ENCODE results near the gene ALK.

ALK gene

GRCh38 chr2:29463181-29463900 lies 458.0 kb downstream of the ALK start:
- TF ChIP-seq SIN3A (IDR thresholded peaks at IDR 0.05; ENCODE audit: borderline replicate concordance, insufficient read depth, low read length) (no peak), POLR2AphosphoS5 (IDR thresholded peaks at IDR 0.05; ENCODE audit: low read depth, low read length) (no peak), REST (IDR thresholded peaks at IDR 0.05; ENCODE audit: insufficient read depth in 1 of 2, low read depth in 2 of 2, low read length in 2 of 2) (no peak), TAF1 (IDR thresholded peaks at IDR 0.05; ENCODE audit: borderline replicate concordance, insufficient read depth, low read length) (no peak), FOXP2 (optimal IDR thresholded peaks at IDR 0.05; ENCODE audit: borderline replicate concordance, extremely low read depth, extremely low read length, insufficient read depth) (no peak)

GRCh38 chr2:29462293-29462692 lies 459.1 kb downstream of the ALK start:
- TF ChIP-seq REST (IDR thresholded peaks at IDR 0.05; ENCODE audit: insufficient read depth in 1 of 2, low read depth in 2 of 2, low read length in 2 of 2) = no peak
- TF ChIP-seq FOXP2 (optimal IDR thresholded peaks at IDR 0.05; ENCODE audit: borderline replicate concordance, extremely low read depth, extremely low read length, insufficient read depth) = no peak
- TF ChIP-seq TAF1 (IDR thresholded peaks at IDR 0.05; ENCODE audit: borderline replicate concordance, insufficient read depth, low read length) = no peak
- no peak for TF ChIP-seq SIN3A (IDR thresholded peaks at IDR 0.05; ENCODE audit: borderline replicate concordance, insufficient read depth, low read length)
- TF ChIP-seq POLR2AphosphoS5 (IDR thresholded peaks at IDR 0.05; ENCODE audit: low read depth, low read length) = no peak

GRCh38 chr2:29460190-29460589 lies 461.2 kb downstream of the ALK start:
- TF ChIP-seq TAF1 (IDR thresholded peaks at IDR 0.05; ENCODE audit: borderline replicate concordance, insufficient read depth, low read length) (no peak), SIN3A (IDR thresholded peaks at IDR 0.05; ENCODE audit: borderline replicate concordance, insufficient read depth, low read length) (no peak), REST (IDR thresholded peaks at IDR 0.05; ENCODE audit: insufficient read depth in 1 of 2, low read depth in 2 of 2, low read length in 2 of 2) (no peak), FOXP2 (optimal IDR thresholded peaks at IDR 0.05; ENCODE audit: borderline replicate concordance, extremely low read depth, extremely low read length, insufficient read depth) (no peak), POLR2AphosphoS5 (IDR thresholded peaks at IDR 0.05; ENCODE audit: low read depth, low read length) (no peak)

GRCh38 chr2:29459445-29460179 lies 461.8 kb downstream of the ALK start:
- TF ChIP-seq FOXP2 (optimal IDR thresholded peaks at IDR 0.05; ENCODE audit: borderline replicate concordance, extremely low read depth, extremely low read length, insufficient read depth) (no peak), REST (IDR thresholded peaks at IDR 0.05; ENCODE audit: insufficient read depth in 1 of 2, low read depth in 2 of 2, low read length in 2 of 2) (no peak), SIN3A (IDR thresholded peaks at IDR 0.05; ENCODE audit: borderline replicate concordance, insufficient read depth, low read length) (no peak), POLR2AphosphoS5 (IDR thresholded peaks at IDR 0.05; ENCODE audit: low read depth, low read length) (no peak)
